IPS-NIHi7 (cell line): ENCODE results near the gene POU3F3.

Source experiments
- DNase-seq: peaks from one replicate; pipeline ENCODE4 v3.0.0; 2012; ENCODE audit warnings: mixed read lengths; ENCODE audit errors: extremely low spot score

POU3F3 gene

DNA sequence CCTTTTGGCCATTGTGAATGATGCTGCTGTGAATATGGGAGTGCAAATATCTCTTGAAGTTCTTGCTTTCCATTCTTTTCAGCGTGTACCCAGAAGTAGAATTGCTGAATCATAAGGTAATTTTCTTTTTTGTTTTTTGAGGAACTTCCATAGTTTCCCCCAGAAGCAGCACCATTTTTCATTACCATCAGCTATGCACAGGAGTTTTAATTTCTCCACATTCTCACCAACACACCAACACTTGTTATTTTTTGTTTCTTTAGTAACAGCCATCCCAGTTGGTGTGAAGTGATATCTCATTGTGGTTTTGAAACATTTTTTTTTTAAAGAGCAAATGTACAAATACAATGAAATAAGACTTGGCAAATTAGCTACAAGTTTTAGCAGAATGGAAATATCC is 21.3 kb downstream of the POU3F3 start:
- DNase-seq: no peak

GRCh38 chr2:104876606-104877570 is 23.0 kb downstream of the POU3F3 start:
- no peak for DNase-seq

GRCh38 chr2:104878863-104879512 is 25.1 kb downstream of the POU3F3 start:
- no peak for DNase-seq

GRCh38 chr2:104880076-104880475 is 26.2 kb downstream of the POU3F3 start:
- no peak for DNase-seq

DNA sequence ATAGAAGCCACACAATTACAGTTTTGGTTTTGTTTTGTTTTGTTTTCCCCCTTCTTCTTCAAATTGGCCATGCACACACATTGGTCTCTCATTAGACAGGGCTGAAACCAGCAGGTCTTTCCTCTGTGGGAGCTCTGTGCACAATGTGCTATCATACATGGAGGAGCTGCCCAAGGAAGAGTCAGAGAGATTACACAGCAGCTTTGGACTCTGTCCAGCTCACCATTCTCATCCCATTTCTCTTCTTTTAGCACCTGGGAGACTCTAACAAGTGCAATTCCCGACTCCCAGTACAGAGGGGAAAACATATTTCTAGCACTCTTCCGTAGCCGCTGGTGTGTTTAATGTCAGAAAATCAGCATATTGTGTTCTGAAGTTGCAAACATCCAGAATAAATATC is 29.4 kb downstream of the POU3F3 start:
- DNase-seq: no peak

- DNase-seq: no peak
Observed at GRCh38 chr2:104885119-104885782, 31.3 kb downstream of the POU3F3 start.

DNA sequence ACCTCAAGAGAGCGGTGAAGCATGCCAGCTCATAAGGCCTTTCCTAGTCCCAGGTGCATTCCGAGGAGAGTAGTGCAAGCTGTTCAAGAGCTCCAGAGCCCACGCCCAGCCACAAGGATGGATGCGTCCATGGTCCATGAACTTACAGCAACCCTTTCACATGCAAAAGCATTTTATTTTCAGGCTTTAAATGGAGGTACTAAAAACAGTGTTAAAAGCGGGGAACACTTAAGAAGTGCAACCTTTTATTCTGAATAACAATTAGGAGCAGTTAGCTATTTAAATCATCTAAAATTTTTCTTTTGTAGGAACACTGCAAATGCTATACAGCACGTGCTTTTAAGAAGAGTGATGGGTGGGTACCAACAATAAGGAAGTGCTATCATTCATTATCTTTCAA is 33.8 kb downstream of the POU3F3 start:
- no peak for DNase-seq

GRCh38 chr2:104888489-104889258 is 34.8 kb downstream of the POU3F3 start:
- no peak for DNase-seq

DNA sequence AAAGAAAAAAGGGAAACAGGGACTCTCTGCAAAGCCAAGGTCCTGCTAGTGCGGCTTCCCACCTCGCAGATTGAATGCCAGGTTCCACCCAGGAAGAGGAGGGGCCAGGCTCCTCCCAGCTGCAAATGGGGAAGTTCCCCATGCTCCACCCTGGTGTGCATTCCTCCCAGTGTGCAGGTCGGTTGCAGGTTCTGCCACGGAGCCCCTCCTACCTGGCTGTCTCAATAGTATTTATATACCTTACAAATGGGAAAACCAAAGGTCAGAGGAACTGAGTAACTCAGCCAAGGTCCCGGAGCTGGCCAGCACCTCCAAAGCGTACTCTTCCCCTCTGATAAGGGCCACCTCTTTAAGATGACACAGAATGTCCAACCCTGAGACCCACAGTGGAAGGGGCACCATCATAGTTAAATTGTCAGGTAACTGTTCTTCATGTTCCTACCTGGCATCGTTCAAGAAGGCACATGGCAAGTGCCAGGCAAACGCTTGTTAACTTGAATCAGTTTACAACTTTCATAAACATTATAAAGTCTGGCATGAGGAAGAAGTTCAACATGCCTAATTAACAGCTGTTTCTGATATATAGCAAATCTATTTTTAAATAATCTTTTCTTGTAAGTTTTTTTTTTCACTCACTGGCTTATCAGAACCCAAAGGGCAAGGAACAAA is 35.5 kb downstream of the POU3F3 start:
- DNase-seq: no peak

DNA sequence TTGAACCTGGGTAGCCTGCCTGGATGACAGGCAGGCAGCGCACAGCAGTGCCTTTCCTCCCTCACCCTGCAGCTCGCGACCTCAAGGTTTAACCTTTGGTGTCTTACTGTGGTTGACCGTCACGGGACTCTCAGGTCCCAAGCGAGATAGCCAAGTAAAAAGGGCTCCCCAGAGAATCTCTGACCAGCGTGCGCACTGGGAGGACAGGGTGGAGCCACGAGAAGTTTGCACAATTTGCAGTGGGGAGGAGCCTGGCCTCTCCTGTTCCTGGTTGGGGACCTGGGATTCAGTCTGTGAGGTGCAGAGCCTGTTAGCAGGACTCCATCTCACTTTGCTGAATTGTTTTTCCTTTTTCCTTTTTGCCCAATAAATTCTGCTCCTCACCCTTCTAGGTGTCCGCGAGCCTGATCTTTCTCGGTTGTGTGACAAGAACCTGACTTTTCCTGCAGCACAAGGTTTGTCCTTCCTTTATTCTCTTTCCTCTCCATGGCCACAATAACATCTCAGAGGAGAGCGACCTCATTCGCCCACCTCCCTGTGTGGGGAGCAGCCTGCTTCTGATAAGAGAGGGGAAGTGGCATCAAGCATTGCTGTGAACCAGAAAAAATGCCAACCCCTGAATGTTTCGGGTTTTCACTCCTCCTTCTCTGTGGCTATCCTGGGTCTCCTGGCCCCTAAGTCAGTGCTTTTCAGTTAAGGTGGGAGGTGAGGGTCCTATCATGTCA is 36.2 kb downstream of the POU3F3 start:
- DNase-seq: no peak

DNA sequence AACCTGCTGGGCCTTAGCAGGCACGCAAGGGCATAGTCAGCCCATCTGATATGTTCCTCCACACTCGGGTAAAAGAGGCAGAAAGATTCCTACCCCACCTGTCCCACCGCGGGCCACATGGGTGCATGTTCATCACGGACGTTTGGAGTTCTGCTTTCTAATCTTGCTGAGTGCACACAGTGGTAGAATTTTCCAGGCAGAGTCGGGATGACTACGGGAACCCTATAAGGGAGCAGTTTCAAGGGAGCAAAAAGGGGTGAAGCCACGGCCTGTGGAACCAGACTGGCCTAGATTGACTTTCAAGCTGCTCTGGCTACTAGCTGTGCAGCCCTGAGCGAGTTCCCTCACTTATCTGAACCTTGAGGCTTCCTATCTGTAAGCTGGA is 36.8 kb downstream of the POU3F3 start:
- no peak for DNase-seq

- DNase-seq: no peak
Observed at GRCh38 chr2:104891145-104891544, 37.2 kb downstream of the POU3F3 start.

DNA sequence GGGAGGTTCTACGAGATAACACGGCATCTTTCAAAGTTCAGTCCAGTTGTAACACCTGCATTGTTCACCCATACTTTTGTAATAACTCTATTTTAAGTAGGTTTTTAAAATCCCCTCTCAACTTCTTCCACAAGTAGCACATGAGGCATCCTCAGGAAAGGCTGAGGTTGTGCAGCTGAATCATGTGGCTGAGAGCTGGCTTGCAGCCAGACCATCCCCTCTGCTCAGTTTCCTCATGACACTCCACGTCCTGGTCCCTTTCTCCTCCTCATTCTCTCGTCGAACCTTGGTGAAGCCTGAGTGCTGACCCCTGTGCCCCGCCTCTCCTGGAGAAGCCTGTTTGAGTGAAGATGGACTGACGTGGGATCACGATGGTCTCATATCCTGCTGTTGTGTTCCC is 42.5 kb downstream of the POU3F3 start:
- no peak for DNase-seq

DNA sequence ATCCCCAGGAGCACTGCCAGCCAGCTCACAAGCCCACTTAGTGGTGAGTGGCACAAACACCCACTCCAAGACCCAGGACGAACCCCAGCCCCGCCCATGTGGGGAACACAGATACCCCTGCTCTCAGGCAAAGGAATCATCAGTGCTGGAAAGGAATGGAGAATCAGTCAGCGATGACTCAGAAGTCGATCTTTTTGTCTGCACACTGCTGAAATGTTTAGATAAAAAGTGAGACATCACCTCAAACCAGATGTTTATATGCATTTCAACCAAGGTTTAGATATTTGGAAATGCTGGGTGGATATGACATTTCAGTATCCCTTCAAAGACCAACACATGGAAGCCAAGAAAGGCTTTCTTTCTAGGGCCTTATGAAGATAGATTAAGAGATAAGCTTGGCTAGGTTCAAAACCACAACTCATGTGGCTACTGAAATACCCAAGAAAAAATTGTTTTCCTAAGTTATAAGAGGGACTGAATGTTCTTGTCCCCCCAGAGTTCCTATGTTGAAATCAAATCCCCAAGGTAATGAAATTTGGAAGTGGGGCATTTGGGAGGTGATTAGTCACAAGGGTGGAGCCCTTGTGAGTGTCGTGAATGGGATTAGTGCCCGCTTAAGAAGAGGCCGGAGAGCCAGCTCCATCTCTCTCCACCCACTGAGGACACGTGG is 43.7 kb downstream of the POU3F3 start:
- no peak for DNase-seq

- no peak for DNase-seq
Observed at GRCh38 chr2:104900608-104901007, 46.7 kb downstream of the POU3F3 start.

- DNase-seq: no peak
Observed at GRCh38 chr2:104901037-104901881, 47.3 kb downstream of the POU3F3 start.

DNA sequence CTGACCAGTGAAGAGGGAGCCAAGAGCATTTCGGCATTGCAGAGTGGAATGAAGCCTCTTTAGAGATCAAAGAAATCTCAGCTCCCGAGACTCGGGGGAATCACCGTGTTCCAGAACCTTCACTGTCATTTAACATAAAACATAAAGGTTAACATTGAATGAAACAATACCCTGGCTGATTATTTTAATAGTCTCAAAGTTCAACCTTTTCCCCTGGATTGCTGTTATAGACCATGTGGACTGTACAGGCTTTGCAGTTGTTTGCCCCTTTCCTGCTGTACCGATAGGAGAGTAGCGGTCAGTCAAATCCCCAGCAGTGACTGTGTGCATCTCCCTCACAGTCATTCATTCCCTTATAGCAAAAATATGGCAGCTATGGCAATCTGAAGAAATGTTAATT is 48.4 kb downstream of the POU3F3 start:
- DNase-seq: no peak
